Vagina (tissue), 2 donors: ENCODE data around the gene CPNE1. TPM values are rescaled to one million over a fixed set of nuclear protein-coding genes. Genes with fewer than 3 reads are reported as not detected.

Experiments used
- DNase-seq, 2 donors: peaks; one replicate each; pipeline ENCODE4 v3.0.0-alpha.2; 2017; ENCODE audit errors: extremely low spot score in 2 of 2
- H3K27ac ChIP-seq: fragments of 200-600 bp; sonication (generic); one replicate; pipeline ENCODE4 v1.5.1; 2019
- H3K27me3 ChIP-seq: fragments of 200-600 bp; sonication (generic); one replicate; pipeline ENCODE4 v1.5.1; 2019
- H3K36me3 ChIP-seq, 2 donors: fragments of 200-600 bp; sonication (generic); one replicate each; pipeline ENCODE4 v1.5.1; 2017 to 2019
- H3K4me1 ChIP-seq: fragments of 200-600 bp; sonication (generic); one replicate; pipeline ENCODE4 v1.5.1; 2019
- H3K4me3 ChIP-seq, 2 donors: fragments of 200-600 bp; sonication (generic); 1 replicate in 1 of 2; 2 replicates in 1 of 2; pipeline ENCODE4 v1.5.1; 2016 to 2019
- H3K9me3 ChIP-seq: fragments of 200-600 bp; sonication (generic); one replicate; pipeline ENCODE4 v1.5.1; 2019
- CTCF ChIP-seq, 3 experiments: fragments of 450-650 bp in 2 of 3; fragments of 200-600 bp in 1 of 3; sonication (generic) in 1 of 3; IDR thresholded peaks; one replicate each; pipeline ENCODE4 v1.5.1; 2017 to 2019; ENCODE audit warnings: antibody characterized with exemption in 3 of 3, mild to moderate bottlenecking in 2 of 3, moderate library complexity in 2 of 3
- POLR2A ChIP-seq, 2 donors: fragments of 450-650 bp; IDR thresholded peaks; one replicate each; pipeline ENCODE4 v1.6.1; 2017; ENCODE audit warnings: antibody characterized with exemption in 2 of 2, mild to moderate bottlenecking in 2 of 2, moderate library complexity in 2 of 2
- POLR2AphosphoS5 ChIP-seq, 2 donors: sonication (generic); formaldehyde crosslinking; IDR thresholded peaks; one replicate each; pipeline ENCODE4 v1.9.0; 2017; ENCODE audit warnings: antibody characterized with exemption in 2 of 2, mild to moderate bottlenecking in 2 of 2, low read depth in 1 of 2; ENCODE audit not compliant: insufficient read depth in 1 of 2
- intact Hi-C: fragments of 100-400 bp; cut with DNase I; formaldehyde crosslinking; loops from one replicate; pipeline ENCODE4 v1.15.1; 2023
- total RNA-seq: library from RNA; depleted of rRNA; stranded (reverse); fragments of >200 nt; gene quantifications from one replicate; pipeline ENCODE4 v1.2.3, GENCODE V29; 2016

The CPNE1 gene
- total RNA-seq, 1 donor from 2014 or later, result 149 TPM

- Histone ChIP-seq H3K9me3 (no peaks in the 10 kb centered on the region), H3K36me3 (no peaks in the 10 kb centered on the region), H3K4me3 (peak within 1 kb of the TSS; percentile 57 to 64), H3K27me3 (no peaks in the 10 kb centered on the region), H3K27ac (peak within 1 kb of the TSS; percentile 87), H3K4me1 (peaks cover 33% of the 10 kb centered on the region)
- intact Hi-C loops, result loop anchor here (5.0 kb wide), 1 partner anchor 51 kb away; no protein-coding TSS in a partner anchor
- no peak for TF ChIP-seq CTCF (IDR thresholded peaks at IDR 0.05)
- peak in 1 of 2 donors; percentile 37 for TF ChIP-seq POLR2A (IDR thresholded peaks at IDR 0.05)
- peak; percentile 44 to 74 for TF ChIP-seq POLR2AphosphoS5 (IDR thresholded peaks at IDR 0.05; ENCODE audit: insufficient read depth in 1 of 2, low read depth in 1 of 2)
- peak; percentile 99 for DNase-seq
Measured at GRCh38 chr20:35615667-35616464, 48.8 kb downstream of the CPNE1 start, which contains the start of gene SPAG4. Gene SPAG4 (plus strand): TSS chr20:35615829. CDS start chr20:35616004, 175 bp downstream.

- DNase-seq, result no peak
- H3K27ac ChIP-seq, result no peak overlapping the region
- intact Hi-C loops, result no loop called here
Measured at GRCh38 chr20:35611482-35611881, 53.2 kb downstream of the CPNE1 start.

GRCh38 chr20:35610833-35611427 is 53.8 kb downstream of the CPNE1 start:
- no peaks in the 10 kb centered on the region for H3K27me3 ChIP-seq
- no peaks in the 10 kb centered on the region for H3K36me3 ChIP-seq
- intact Hi-C loops, result no loop called here
- H3K4me3 ChIP-seq, result no peak overlapping the region
- no peaks in the 10 kb centered on the region for H3K4me1 ChIP-seq
- H3K27ac ChIP-seq, result no peak overlapping the region
- no peaks in the 10 kb centered on the region for H3K9me3 ChIP-seq
- DNase-seq, result no peak
- TF ChIP-seq CTCF (IDR thresholded peaks at IDR 0.05), result no peak
- no peak for TF ChIP-seq POLR2AphosphoS5 (IDR thresholded peaks at IDR 0.05; ENCODE audit: insufficient read depth in 1 of 2, low read depth in 1 of 2)
- no peak for TF ChIP-seq POLR2A (IDR thresholded peaks at IDR 0.05)

More at GRCh38 chr20:35611482-35611881, 53.2 kb downstream of the CPNE1 start:
- TF ChIP-seq POLR2A (IDR thresholded peaks at IDR 0.05) (no peak), CTCF (IDR thresholded peaks at IDR 0.05) (no peak), POLR2AphosphoS5 (IDR thresholded peaks at IDR 0.05; ENCODE audit: insufficient read depth in 1 of 2, low read depth in 1 of 2) (no peak)
- Histone ChIP-seq H3K4me1 (no peaks in the 10 kb centered on the region), H3K36me3 (no peaks in the 10 kb centered on the region), H3K9me3 (no peaks in the 10 kb centered on the region), H3K27me3 (no peaks in the 10 kb centered on the region), H3K4me3 (no peak overlapping the region)

GRCh38 chr20:35607003-35607735 is 57.5 kb downstream of the CPNE1 start:
- Histone ChIP-seq H3K27me3 (no peaks in the 10 kb centered on the region), H3K27ac (no peak overlapping the region), H3K9me3 (no peaks in the 10 kb centered on the region), H3K36me3 (no peaks in the 10 kb centered on the region), H3K4me1 (peaks cover under 1% of the 10 kb centered on the region), H3K4me3 (no peak overlapping the region)
- DNase-seq, result no peak
- TF ChIP-seq CTCF (IDR thresholded peaks at IDR 0.05) (no peak), POLR2AphosphoS5 (IDR thresholded peaks at IDR 0.05; ENCODE audit: insufficient read depth in 1 of 2, low read depth in 1 of 2) (no peak)
- intact Hi-C loops, result no loop called here
